GM04503 (cell line): Measurements from ENCODE around the gene ZNF211.

ENCODE experiments used
- DNase-seq: peaks from one replicate; pipeline ENCODE4 v3.0.0-alpha.2; 2012; ENCODE audit warnings: low read depth

The ZNF211 gene

DNA sequence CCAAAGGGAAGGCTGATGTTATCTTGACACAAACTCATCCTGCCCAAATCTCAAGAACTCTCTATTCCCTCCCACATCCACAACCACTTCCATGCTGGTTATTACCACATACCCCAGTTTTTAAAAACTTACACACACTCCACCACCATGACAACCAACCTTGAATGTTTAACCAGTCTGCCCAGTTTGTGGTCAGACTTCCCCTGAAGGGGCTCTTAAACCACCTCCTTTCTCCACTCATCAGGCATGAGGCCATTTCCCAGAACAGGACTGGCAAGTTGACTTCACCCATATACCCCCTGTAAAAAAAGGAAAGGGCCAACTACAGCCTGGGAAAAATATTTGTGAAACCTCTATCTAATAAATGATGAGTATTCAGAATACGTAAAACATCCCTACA lies 23.4 kb downstream of the ZNF211 start:
- no peak for DNase-seq

DNA sequence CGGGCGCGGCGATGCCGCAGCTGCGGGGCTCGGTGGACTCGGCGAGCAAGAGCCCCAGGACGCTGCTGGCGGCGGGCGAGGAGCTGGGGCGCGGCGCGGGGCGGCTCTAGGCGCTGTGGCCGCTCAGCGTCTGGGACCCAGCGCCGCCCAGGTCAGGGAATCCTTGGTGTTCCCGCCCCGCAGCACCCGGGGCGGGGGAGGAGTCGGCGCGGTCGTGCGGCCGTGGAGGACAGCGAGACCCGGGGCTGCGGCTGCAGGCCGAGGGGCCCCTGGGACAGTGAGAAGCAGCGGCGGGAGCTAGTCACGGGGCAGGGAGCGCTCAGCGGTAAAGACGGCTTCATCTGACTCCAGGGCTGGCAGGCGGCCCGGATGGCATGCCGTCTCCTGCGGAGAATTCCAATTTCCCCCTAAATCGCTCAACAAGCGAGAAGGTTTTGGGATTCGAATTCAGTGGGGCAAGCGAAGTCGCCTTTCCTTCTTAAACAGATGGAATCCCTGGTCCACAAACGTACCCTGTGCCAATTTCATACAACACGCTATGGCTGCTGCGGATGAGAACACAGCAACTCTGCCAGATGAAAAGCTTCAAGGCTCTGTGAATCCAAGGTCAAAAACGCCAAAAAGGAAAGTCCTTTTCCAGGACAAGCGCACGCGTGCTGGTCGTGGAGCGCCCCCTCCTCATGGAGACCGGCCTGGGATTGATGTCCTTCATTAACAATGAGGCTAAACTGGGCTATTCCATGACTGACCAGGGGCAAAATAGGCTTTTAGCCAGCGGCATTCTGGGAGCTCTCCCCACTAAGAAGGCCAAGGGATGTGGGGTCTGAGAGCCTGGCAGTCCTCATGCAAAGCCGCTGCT lies 31.5 kb downstream of the ZNF211 start:
- no peak for DNase-seq

DNA sequence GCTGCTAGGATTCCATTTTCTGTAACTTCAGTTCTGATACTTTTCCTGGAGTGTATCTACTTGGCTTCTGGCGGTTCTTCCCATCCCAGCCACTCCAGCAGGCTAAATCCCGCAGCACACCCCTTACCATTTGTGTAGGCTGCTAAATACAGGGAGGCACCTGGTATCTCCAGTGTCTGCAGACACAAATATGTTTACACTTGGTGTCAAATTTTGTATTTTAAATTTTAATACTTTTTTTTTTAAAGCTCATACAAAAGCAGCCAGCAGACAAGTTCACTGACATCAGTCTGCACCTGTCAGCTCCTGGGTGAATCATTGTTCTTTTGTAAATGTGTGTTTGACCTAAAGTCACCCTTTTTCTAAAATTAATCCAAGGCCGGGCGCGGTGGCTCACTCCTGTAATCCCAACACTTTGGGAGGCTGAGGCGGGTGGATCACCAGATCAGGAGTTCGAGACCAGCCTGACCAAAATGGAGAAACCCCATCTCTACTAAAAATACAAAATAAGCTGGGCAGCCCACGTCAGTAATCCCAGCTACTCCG lies 32.4 kb downstream of the ZNF211 start:
- DNase-seq, result no peak

DNA sequence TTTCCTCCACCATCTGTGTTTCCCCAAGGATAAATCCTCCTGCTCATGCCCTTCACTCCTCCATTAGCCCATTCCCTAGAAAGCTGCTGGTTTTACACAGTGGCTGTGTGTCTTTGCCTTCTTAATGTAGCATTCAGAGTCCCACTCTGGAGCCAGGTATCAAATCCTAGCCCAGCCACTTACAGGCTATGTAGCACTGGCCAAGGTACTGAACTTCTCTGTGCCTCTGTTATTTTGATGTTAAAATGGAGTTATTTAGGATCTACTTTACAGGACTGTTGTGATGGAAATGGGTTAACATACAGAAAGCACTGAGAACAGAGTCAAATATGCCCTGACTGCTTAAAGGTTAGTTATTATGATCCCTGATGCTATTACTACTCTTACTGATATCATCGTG lies 34.3 kb downstream of the ZNF211 start:
- no peak for DNase-seq

DNA sequence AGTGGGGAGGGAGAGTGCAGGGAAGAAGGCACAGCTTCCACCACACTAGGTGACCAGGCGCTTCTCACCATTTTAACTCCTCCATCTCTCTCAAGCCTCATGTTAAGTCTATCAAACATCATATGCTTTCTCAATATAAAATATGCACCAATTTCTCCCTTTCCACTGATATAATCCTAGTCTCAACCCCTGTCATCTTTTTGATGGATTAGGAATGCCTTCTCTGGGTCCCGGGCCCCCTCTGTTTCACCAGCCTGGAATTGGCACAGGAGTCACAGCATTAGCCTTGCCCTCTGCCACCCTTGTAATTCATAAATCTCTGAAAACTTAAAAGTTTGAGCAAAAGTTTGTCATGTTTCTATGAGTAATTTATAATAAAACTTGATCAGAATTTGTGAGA lies 35.7 kb downstream of the ZNF211 start, which contains the start of gene ZSCAN4:
Gene ZSCAN4 (plus strand): TSS at position 301 of the 400 bp plus-strand sequence. CDS start 7,211 bp downstream, outside the sequence.
- no peak for DNase-seq

DNA sequence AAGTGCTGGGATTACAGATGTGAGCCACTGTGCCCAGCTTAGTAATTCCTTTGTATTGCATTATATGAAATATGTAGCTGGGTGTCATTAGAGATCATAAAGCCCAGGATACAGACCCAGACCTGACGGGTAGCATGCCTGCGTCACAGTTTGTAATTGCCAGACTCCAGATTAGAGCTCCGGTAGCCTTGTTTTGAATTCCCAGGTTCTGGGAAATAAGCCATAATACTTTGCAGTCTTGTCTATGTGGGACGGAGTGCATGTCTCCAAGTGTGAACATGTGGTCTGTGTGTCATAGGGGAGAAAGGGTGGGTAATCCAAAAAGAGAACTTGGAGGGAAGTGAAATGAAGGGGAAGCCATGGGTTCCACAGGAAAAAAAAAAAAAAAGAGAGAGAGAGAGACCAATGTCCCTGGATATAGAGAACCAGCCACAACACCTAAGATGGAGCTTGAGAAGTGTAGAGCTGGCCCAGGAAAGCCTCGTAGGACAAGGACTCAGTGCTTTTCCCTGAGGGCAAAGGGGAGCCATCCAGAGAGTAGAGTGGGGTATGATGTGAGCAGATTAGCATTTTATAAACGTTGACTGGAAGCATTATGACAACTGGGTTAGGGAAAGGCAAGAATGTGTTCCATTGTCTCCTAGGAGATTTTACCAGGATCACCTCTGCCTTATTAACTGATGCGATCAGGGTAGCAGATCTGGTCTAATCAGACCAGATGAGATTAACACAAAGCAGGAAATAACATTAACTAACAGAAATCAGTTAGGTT lies 38.3 kb downstream of the ZNF211 start:
- peak; percentile 43 for DNase-seq

DNA sequence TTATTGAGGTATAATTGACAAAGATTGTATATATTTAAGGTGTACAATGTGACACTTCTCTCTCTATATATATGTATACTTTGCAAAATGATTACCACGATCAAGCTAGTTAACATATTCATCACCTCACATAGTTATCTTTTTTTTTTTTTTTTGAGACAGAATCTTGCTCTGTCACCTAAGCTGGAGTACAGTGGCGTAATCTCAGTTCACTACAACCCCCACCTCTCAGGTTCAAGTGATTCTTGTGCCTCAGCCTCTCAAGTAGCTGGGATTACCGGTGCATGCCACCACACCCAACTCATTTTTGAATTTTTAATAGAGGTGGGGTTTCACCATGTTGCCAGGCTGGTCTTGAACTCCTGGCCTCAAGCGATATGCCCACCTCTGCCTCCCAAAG lies 39.5 kb downstream of the ZNF211 start:
- no peak for DNase-seq

DNA sequence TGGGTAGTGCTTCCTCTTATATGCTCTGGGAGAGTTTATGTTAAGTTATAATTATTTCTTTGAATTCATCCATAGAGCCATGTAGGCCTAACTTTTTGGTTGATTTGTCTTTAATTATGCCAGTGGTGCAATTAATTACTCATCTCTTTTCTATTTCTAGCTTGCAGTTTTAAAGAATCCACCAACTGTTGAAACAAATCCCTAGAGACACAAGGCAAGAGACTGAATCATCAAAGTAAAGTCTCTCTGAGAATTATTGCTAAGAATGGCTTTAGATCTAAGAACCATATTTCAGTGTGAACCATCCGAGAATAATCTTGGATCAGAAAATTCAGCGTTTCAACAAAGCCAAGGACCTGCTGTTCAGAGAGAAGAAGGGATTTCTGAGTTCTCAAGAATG lies 42.9 kb downstream of the ZNF211 start:
- peak; percentile 75 for DNase-seq

DNA sequence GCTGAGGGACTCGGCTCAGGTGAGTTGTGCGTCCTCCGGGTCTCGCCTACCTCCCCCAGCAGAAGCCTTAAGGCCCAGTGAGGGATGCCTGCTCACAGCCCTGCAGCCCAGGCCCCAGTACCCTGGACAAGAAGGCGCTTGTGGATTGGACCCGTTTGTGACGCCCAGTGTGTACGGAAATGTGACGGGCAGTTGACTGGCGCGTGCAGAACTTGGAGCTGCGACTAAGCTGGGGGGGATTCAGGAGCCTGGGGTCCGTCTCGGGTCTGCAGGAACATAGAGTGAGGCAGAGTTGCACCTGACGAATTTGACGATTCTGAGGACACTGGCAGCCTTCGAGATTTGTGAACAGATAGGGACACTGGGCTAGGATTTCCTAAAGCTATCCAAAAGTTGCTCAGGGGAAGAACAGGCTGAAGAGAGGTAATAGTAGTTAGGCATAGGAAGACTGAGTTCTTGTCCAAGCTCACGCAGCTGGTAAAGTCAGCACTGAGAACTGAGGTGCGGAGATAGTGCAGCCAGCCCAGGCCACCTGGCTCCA lies 49.3 kb downstream of the ZNF211 start:
- DNase-seq, result no peak

DNA sequence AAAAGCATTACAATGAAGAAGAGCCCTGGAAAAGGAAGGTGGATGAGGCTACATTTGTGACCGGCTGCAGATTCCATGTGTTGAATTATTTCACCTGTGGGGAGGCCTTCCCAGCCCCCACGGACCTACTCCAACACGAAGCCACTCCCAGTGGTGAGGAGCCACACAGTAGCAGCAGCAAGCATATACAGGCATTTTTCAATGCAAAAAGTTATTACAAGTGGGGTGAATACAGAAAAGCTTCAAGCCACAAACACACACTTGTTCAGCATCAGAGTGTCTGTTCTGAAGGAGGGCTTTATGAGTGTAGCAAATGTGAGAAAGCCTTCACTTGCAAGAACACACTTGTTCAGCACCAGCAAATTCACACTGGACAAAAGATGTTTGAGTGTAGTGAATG lies 53.8 kb downstream of the ZNF211 start:
- no peak for DNase-seq

DNA sequence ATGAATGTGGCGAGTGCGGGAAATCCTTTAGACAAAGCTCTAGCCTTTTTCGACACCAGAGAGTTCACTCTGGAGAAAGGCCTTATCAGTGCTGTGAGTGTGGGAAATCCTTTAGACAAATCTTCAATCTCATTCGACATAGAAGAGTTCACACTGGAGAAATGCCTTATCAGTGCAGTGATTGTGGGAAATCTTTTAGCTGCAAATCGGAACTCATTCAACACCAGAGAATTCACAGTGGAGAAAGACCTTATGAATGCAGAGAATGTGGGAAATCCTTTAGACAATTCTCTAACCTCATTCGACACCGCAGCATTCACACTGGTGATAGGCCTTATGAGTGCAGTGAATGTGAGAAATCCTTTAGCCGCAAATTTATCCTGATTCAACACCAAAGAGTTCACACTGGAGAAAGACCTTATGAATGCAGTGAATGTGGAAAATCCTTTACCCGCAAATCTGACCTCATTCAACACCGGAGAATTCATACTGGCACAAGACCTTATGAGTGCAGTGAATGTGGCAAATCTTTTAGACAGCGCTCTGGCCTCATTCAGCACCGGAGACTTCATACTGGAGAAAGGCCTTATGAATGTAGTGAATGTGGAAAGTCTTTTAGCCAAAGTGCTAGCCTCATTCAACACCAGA lies 54.5 kb downstream of the ZNF211 start:
- no peak for DNase-seq

DNA sequence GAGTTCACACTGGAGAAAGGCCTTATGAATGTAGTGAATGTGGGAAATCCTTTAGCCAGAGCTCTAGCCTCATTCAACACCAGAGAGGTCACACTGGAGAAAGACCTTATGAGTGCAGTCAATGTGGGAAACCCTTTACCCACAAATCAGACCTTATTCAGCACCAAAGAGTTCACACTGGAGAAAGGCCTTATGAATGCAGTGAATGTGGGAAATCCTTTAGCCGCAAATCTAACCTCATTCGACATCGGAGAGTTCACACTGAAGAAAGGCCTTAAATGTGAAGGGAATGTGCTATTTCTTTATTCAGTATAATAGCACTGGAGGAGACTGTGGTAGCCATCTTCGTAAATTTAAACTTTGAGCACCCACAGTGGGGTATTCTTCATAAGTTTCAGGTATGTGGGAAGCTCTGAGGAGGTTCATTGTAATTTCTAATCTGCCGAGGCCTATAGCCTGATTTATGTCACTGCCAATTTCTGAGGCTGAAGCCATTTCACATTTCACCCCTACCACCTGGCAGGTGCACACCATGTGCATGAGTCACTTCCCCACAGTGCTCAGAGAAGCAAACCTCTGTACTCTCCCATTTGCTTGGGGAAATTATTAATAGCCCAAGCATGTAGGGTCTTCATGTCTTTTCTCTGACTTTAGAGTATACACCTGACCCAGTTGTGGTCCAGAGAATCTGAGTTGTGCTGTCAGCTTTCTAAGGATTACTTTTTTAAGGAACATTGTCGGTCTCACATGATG lies 55.2 kb downstream of the ZNF211 start:
- DNase-seq, result no peak

DNA sequence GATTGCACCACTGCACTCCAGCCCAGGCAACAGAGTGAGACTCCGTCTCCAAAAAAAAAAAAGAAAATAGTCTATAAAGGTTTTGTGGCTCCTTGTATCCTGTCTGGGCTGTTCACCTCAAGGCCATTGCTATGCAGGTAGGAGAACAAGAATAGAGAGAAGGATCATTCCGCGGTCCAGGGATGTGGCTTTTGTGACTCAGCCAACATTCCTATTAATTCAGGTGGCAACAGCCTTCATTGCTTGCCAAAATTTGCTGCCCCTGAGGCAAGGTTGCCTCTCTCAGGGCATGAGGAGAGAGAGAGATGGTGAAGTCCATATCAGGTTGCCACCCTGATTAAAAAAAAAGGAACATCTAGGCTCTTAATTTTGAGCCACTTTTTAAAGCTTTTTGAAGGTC lies 56.8 kb downstream of the ZNF211 start:
- DNase-seq, result no peak
